ENCODE results near the gene SEC63. TPM values are rescaled to one million over a fixed set of nuclear protein-coding genes. Genes with fewer than 3 reads are reported as not detected.

SEC63 gene
- total RNA-seq, 2 donors from 2014 or later: 65.7 to 74.8 TPM

DNA sequence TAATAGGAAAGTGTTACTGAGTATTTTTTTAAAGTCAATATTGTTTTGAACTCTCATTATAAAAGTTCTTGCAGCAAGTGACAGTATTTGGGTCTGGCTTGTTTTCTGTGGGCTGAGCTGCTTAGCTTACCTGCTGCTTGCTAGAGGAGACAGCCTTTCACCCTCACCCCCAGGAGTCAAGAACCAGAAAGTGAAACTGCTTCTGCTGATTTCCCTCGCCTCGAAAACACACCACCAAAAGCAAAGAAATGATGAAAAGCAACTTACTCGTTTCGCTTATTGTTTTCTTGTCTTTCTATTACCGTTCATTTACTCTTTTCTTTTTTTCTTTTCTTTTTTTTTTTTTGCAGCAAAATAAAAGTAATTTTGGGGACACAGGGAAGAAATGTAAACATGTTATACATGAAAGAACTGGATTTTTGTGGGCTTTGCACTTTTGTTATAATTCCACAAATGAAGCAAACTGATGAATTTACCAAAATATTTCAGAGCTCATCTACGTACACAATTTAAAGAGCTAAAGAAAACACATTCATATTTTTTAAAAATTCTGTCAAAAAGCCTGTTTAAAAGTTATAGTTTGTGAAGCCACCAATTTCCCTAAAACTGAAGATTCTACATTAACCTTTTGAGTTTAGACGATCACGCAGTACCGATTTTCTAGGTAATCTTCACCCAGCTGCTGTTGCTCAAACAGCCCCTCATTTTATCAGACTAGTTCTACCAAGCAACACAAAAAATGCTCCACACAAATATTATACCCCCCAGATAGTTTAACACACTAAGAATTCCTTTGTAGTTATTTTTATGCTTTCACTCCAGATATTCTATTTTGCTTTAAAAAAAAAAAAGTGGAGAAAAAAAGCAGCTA is 135.6 kb downstream of the SEC63 start:
- TF ChIP-seq, protein P1, sequence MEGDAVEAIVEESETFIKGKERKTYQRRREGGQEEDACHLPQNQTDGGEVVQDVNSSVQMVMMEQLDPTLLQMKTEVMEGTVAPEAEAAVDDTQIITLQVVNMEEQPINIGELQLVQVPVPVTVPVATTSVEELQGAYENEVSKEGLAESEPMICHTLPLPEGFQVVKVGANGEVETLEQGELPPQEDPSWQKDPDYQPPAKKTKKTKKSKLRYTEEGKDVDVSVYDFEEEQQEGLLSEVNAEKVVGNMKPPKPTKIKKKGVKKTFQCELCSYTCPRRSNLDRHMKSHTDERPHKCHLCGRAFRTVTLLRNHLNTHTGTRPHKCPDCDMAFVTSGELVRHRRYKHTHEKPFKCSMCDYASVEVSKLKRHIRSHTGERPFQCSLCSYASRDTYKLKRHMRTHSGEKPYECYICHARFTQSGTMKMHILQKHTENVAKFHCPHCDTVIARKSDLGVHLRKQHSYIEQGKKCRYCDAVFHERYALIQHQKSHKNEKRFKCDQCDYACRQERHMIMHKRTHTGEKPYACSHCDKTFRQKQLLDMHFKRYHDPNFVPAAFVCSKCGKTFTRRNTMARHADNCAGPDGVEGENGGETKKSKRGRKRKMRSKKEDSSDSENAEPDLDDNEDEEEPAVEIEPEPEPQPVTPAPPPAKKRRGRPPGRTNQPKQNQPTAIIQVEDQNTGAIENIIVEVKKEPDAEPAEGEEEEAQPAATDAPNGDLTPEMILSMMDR (conservative IDR thresholded peaks at IDR 0.05): no peak
- Histone ChIP-seq H3K36me3 (ENCODE audit: control insufficient read depth, insufficient read depth, low read length) (no peaks in the 10 kb centered on the region), H3K27ac (ENCODE audit: low read depth, low read length) (no peak overlapping the region), H3K9ac (ENCODE audit: extremely low read depth, low read length, poor library complexity, severe bottlenecking) (no peak overlapping the region), H3K4me3 (ENCODE audit: low read length) (no peak overlapping the region), H3K27me3 (ENCODE audit: control insufficient read depth, insufficient read depth, low read length, poor library complexity, severe bottlenecking) (peaks cover 33% of the 10 kb centered on the region), H3K4me1 (ENCODE audit: control insufficient read depth, insufficient read depth, low read length) (no peaks in the 10 kb centered on the region), H3K9me3 (ENCODE audit: control insufficient read depth, low read length) (no peaks in the 10 kb centered on the region)
- Mint-ChIP-seq H3K27ac (no peak overlapping the region), H3K36me3 (ENCODE audit: low read depth) (no peaks in the 10 kb centered on the region), H3K4me3 (no peak overlapping the region), H3K27me3 (ENCODE audit: insufficient read depth) (peaks cover 29% of the 10 kb centered on the region), H3K9me3 (no peaks in the 10 kb centered on the region), H3K4me1 (peaks cover 18% of the 10 kb centered on the region)
- peak; percentile 35 for DNase-seq
- whole genome bisulfite sequencing, 2 experiments (ENCODE audit: insufficient coverage in 1 of 2, insufficient read length in 1 of 2): 80 to 96% methylated on average over 5 to 9 of the region's 9 CpGs

GRCh38 chr6:107821591-107821990 is 136.4 kb downstream of the SEC63 start:
- H3K4me3 Mint-ChIP-seq: no peak overlapping the region
- no peaks in the 10 kb centered on the region for H3K36me3 Mint-ChIP-seq (ENCODE audit: low read depth)
- no peaks in the 10 kb centered on the region for H3K36me3 ChIP-seq (ENCODE audit: control insufficient read depth, insufficient read depth, low read length)
- no peaks in the 10 kb centered on the region for H3K9me3 ChIP-seq (ENCODE audit: control insufficient read depth, low read length)
- H3K27me3 ChIP-seq (ENCODE audit: control insufficient read depth, insufficient read depth, low read length, poor library complexity, severe bottlenecking): peaks cover 33% of the 10 kb centered on the region
- H3K4me1 ChIP-seq (ENCODE audit: control insufficient read depth, insufficient read depth, low read length): no peaks in the 10 kb centered on the region
- no peak overlapping the region for H3K27ac Mint-ChIP-seq
- peaks cover 29% of the 10 kb centered on the region for H3K27me3 Mint-ChIP-seq (ENCODE audit: insufficient read depth)
- H3K4me3 ChIP-seq (ENCODE audit: low read length): no peak overlapping the region
- no peaks in the 10 kb centered on the region for H3K9me3 Mint-ChIP-seq
- TF ChIP-seq, protein P1 (conservative IDR thresholded peaks at IDR 0.05): no peak
- WGBS, 2 experiments (ENCODE audit: insufficient coverage in 1 of 2, insufficient read length in 1 of 2): 94 to 100% methylated on average over 5 of the region's 5 CpGs
- no peak overlapping the region for H3K9ac ChIP-seq (ENCODE audit: extremely low read depth, low read length, poor library complexity, severe bottlenecking)
- H3K4me1 Mint-ChIP-seq: peaks cover 18% of the 10 kb centered on the region
- H3K27ac ChIP-seq (ENCODE audit: low read depth, low read length): no peak overlapping the region
- peak; percentile 40 for DNase-seq

DNA sequence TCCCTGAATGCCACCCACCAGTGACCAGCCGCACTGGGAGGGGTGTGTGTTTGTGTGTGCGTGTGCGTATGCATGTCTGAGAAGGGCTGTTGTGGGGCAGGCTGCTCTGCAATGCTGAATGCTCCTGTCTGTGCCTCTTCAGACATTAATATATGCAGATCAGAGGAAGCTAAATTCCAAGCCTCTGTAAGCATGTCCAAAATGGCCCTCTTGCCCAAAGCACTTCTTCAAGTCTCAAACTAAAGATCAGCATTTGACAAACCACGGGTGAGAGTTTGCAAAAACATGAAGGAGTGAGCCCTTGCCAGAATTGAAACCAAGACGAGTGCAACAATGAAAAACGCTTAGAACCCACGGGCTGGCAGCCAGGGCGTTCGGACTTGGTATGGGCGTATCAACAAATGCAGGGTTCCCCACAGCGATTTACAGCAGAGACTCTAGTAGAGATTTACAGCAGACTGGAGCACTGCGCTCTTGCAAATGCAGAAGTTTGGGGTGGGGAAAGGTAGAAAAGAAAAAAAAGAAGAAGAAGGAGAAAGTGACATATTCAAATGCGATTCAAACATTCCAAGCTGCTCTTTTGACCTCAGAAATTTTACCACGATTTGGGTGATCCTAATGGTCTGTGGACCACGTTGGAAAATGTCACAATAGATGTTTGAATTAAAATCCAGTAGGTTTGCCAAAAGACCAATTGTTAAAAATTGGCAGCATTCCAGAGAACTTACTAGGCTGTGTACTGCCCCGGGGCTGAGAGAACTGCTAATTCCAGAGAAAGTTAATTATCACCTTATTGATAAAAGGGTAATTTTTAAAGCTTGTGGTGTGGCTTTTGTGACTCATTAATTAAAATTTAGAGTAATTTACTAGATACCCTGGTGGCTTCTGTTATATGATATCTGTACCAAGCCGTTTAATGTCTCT is 137.4 kb downstream of the SEC63 start:
- Mint-ChIP-seq H3K36me3 (ENCODE audit: low read depth) (no peaks in the 10 kb centered on the region), H3K27me3 (ENCODE audit: insufficient read depth) (peaks cover 29% of the 10 kb centered on the region), H3K4me1 (peaks cover 18% of the 10 kb centered on the region), H3K4me3 (no peak overlapping the region), H3K9me3 (no peaks in the 10 kb centered on the region), H3K27ac (no peak overlapping the region)
- no peaks in the 10 kb centered on the region for H3K9me3 ChIP-seq (ENCODE audit: control insufficient read depth, low read length)
- peak; percentile 49 for DNase-seq
- H3K4me1 ChIP-seq (ENCODE audit: control insufficient read depth, insufficient read depth, low read length): no peaks in the 10 kb centered on the region
- no peak overlapping the region for H3K9ac ChIP-seq (ENCODE audit: extremely low read depth, low read length, poor library complexity, severe bottlenecking)
- peak overlapping the region; percentile 1 for H3K4me3 ChIP-seq (ENCODE audit: low read length)
- peaks cover 33% of the 10 kb centered on the region for H3K27me3 ChIP-seq (ENCODE audit: control insufficient read depth, insufficient read depth, low read length, poor library complexity, severe bottlenecking)
- no peaks in the 10 kb centered on the region for H3K36me3 ChIP-seq (ENCODE audit: control insufficient read depth, insufficient read depth, low read length)
- peak overlapping the region; percentile 76 for H3K27ac ChIP-seq (ENCODE audit: low read depth, low read length)
- TF ChIP-seq, protein P1 (conservative IDR thresholded peaks at IDR 0.05): no peak
- WGBS, 2 experiments (ENCODE audit: insufficient coverage in 1 of 2, insufficient read length in 1 of 2): 35 to 41% methylated on average over 7 to 17 of the region's 17 CpGs
